Brain microvascular endothelial cell (primary cell): Measurements from ENCODE around the gene FAM50A.
A peak's percentile ranks its signal among the peaks of the same experiment; 100 is the strongest.

Source experiments
- DNase-seq: peaks from one replicate; pipeline ENCODE4 v3.0.0-alpha.2; 2020
- H3K27ac ChIP-seq: fragments of 250-450 bp; sonication (Bioruptor Pico); 2 replicates; pipeline ENCODE4 v1.5.1; 2020; ENCODE audit warnings: mild to moderate bottlenecking, moderate library complexity
- H3K27me3 ChIP-seq: fragments of 250-450 bp; sonication (Bioruptor Pico); replicated peaks from 2 replicates; pipeline ENCODE4 v1.5.1; 2020; ENCODE audit warnings: mild to moderate bottlenecking
- H3K36me3 ChIP-seq: fragments of 250-450 bp; sonication (Bioruptor Pico); replicated peaks from 2 replicates; pipeline ENCODE4 v1.5.1; 2020; ENCODE audit warnings: mild to moderate bottlenecking
- H3K4me3 ChIP-seq: 2 replicates; pipeline ENCODE4 v1.5.1; 2011; ENCODE audit warnings: low read depth, mild to moderate bottlenecking, control low read depth, low read length, moderate library complexity
- in situ Hi-C: cut with HindIII; loops from 2 replicates; pipeline ENCODE4 v1.10.0; 2017; ENCODE audit warnings: low sequenced_read_pairs, low pct_ligation_motif_present
- TF ChIP-seq, protein P1 (sequence below): IDR thresholded peaks from 2 replicates; pipeline ENCODE4 v1.5.1; 2011; ENCODE audit warnings: low read depth, mild to moderate bottlenecking, moderate library complexity, low read length, control low read depth, inconsistent platforms; ENCODE audit errors: missing control alignments

FAM50A gene

DNA sequence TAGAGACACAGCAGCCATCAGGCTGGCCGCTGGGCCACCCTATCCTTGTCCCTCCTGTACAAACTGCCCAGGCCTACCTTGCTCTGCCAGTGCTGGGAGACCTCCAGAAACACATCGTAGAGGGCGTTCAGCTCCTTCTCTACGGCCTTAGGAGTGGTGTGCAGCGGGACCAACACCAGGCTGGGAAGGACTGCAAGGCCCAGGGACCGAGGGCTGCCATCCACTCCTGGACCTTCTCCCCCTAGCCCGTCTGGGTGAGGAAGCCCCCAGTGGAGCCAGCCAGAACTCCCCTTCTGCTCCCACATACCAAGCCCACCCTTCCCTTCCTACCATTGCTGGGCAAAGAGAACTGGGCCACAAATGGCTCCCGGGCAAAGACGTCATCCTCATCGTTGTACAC, 40.7 kb upstream of the FAM50A start:
- H3K27me3 ChIP-seq = no peaks in the 10 kb centered on the region
- TF ChIP-seq, protein P1, sequence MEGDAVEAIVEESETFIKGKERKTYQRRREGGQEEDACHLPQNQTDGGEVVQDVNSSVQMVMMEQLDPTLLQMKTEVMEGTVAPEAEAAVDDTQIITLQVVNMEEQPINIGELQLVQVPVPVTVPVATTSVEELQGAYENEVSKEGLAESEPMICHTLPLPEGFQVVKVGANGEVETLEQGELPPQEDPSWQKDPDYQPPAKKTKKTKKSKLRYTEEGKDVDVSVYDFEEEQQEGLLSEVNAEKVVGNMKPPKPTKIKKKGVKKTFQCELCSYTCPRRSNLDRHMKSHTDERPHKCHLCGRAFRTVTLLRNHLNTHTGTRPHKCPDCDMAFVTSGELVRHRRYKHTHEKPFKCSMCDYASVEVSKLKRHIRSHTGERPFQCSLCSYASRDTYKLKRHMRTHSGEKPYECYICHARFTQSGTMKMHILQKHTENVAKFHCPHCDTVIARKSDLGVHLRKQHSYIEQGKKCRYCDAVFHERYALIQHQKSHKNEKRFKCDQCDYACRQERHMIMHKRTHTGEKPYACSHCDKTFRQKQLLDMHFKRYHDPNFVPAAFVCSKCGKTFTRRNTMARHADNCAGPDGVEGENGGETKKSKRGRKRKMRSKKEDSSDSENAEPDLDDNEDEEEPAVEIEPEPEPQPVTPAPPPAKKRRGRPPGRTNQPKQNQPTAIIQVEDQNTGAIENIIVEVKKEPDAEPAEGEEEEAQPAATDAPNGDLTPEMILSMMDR = no peak
- in situ Hi-C loops = no loop called here

DNA sequence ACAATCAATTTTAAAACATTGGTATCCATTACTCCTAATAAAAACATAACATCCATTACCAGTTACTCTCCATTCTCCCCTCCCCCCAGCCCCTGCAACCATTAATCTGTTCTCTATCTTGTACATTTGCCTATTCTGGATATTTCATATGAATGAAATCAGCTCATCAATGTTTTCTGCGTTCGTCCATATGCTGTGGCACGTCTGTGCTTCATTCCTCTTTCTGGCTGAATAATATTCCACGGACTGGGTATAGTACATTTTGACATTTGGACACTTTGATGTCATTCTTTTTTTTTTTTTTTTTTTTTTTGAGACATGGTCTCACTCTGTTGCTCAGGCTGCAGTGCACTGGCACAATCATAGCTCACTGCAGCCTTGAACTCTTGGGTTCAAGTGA, 40.1 kb upstream of the FAM50A start:
- H3K27me3 ChIP-seq = no peaks in the 10 kb centered on the region
- no peak for DNase-seq
- no peak overlapping the region for H3K4me3 ChIP-seq
- H3K27ac ChIP-seq = no peak overlapping the region
- in situ Hi-C loops = no loop called here
- TF ChIP-seq, protein P1 = no peak
- H3K36me3 ChIP-seq = peaks cover 27% of the 10 kb centered on the region

More for the DNA sequence above, 40.7 kb upstream of the FAM50A start:
- no peak overlapping the region for H3K4me3 ChIP-seq
- no peak for DNase-seq
- H3K36me3 ChIP-seq = peaks cover 32% of the 10 kb centered on the region
- H3K27ac ChIP-seq = no peak overlapping the region

DNA sequence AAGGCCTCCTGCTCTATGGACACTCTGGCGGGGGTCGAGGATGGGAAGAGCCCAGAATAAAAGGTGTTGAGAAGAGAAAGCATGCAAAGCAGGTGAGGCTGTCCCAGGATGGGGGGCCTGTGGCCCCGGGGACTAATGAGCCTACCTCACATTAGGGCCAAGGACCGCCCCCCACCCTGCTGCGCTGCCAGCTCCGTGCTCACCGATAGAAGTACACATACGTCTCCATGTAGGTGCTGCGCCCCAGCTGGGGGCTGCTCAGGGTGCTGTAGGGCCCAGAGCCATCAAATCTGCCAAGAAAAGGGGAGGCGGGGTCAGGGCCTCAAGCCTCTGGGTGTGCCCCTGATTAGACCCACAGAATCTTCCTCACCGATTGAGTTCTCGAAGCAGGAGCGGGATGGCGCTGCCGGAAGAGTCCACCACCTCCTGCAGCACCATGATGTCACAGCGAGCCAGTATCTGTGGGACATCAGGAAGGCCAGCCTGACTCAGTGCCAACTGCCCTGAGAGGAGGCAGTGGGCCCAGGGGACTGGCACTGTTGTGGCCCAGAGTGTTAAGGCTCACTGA, 39.2 kb upstream of the FAM50A start:
- no peak for DNase-seq
- TF ChIP-seq, protein P1 = no peak
- no peak overlapping the region for H3K27ac ChIP-seq
- in situ Hi-C loops = no loop called here
- peaks cover 19% of the 10 kb centered on the region for H3K36me3 ChIP-seq
- no peaks in the 10 kb centered on the region for H3K27me3 ChIP-seq
- no peak overlapping the region for H3K4me3 ChIP-seq

DNA sequence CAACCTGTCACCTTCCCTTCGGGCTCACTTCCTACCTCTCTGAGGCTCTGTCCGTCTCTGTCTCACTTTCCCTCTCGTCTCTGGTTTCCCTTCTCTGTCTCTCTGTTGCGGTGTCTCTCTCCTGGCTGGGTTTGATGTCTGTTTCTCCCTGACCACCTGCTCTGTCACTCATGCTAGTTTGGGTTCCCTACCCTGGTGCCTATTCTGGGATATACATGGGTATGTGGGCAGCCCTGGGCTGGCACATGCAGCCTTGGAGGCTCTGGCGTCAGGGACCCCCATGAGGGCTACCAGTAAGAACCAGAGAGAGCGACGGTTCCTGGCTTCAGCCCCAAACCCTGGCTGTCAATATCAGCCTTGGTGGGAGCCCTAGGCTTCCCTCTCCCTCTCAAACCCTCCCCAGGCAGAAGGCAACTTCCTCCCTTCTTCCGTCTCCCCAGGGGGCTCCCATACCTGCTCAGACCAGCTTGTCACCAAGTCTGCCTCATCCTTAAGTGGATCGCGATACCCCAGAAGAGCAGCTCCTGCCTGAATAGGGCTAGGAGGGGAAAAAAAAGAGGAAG, 35.2 kb upstream of the FAM50A start:
- H3K27me3 ChIP-seq = no peaks in the 10 kb centered on the region
- TF ChIP-seq, protein P1 = no peak
- H3K36me3 ChIP-seq = no peaks in the 10 kb centered on the region
- H3K27ac ChIP-seq = peak overlapping the region; percentile 76
- in situ Hi-C loops = no loop called here
- peak overlapping the region; percentile 58 for H3K4me3 ChIP-seq
- no peak for DNase-seq

DNA sequence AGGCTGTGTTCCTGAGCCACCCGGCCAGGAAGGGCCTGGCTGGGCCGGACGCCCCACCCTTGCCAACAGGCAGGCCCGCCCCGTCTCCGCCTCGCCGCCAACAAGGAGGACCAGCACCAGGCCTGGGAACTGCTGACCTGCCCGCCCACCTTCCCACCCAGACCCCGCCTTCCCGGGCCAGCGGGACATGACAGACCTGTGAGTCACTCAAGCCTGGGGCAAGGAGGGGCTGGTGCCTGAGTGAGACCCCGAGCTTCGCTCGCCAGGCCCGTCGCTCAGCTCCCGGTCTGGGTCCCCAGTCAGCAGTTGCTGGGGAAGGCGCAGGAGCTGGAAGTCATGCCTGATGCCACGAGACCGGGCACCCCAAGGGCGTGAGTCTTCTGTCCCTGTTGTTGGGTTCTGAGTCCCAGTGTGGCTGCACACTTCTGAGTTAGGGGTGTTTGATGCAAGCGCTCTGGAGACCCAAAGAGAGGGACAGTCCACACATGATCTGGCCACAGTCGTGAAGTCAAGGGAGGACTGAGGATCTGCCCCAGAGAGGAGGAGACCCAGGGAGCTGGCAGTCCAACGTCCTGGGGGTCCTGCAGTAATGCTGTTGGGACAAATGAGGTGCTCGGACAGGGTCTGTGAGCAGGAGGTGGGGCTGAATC, 34.6 kb upstream of the FAM50A start, which contains the start of gene DNASE1L1:
Gene DNASE1L1, minus strand, starts transcription at position 33 of the 650 bp plus-strand sequence. CDS start 3,686 bp downstream, outside the sequence.
- peak within 1 kb of the TSS; percentile 76 for H3K27ac ChIP-seq
- H3K4me3 ChIP-seq = peak within 1 kb of the TSS; percentile 58
- no peaks in the 10 kb centered on the region for H3K27me3 ChIP-seq
- in situ Hi-C loops = no loop called here
- no peaks in the 10 kb centered on the region for H3K36me3 ChIP-seq
- DNase-seq = peak; percentile 80
- TF ChIP-seq, protein P1 = no peak
